Measurements from ENCODE around the gene RTBDN. TPM values are rescaled to one million over a fixed set of nuclear protein-coding genes. Genes with fewer than 3 reads are reported as not detected.
A peak's percentile ranks its signal among the peaks of the same experiment; 100 is the strongest.

Gene RTBDN
- total and polyA plus RNA-seq, 2 experiments from 2014 or later, result 4.1 to 4.6 TPM

DNA sequence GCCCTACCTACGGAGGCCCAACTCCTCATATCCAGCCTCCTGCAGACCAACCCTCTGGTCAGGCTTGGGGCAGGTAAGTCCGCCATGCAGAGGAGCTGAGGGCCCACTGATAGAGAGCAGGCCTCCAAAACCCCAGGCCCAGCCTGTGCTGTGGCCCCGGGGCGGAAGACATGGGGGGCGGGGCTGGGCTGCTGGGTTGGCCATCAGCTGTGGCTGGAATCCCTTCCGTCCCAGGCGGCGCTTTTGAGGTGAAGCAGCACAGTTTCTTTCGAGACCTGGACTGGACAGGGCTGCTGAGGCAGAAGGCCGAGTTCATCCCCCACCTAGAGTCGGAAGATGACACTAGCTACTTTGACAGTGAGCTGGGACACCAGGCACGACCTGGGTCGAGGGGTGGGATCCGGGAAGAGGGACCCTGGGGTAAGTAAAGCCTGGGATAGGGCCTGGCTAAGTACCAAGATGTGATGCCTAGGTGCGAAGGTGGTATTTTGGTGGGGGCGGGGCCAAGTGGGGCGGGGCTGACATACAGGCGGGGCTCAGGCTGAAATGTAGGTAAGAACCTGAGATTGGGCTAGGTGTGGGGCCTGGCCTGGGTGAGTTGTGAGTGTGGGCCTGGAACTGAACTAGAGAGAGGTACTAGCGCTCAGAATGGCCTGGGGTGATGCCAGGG lies 31.5 kb upstream of the RTBDN start:
- no peaks in the 10 kb centered on the region for H3K36me3 ChIP-seq (ENCODE audit: insufficient read depth)
- H3K4me3 Mint-ChIP-seq, result peak overlapping the region; percentile 75; the same call in 2 of the 3 replicates
- peaks cover 27% of the 10 kb centered on the region for H3K4me1 Mint-ChIP-seq

More for the DNA sequence above, 31.5 kb upstream of the RTBDN start:
- Histone ChIP-seq H3K4me3 (peak overlapping the region; percentile 20; the same call in 1 of the 2 replicates), H3K27ac (ENCODE audit: low read depth) (peak overlapping the region; percentile 72; the same call in 1 of the 2 replicates), H4K20me1 (replicated peaks; ENCODE audit: insufficient read depth) (no peaks in the 10 kb centered on the region; the same call in 1 of the 2 replicates), H3K79me2 (replicated peaks; ENCODE audit: insufficient read depth) (no peaks in the 10 kb centered on the region), H3F3A (replicated peaks; ENCODE audit: low read depth) (peaks cover 20% of the 10 kb centered on the region; the same call in 1 of the 2 replicates), H3K27me3 (ENCODE audit: insufficient read depth) (no peaks in the 10 kb centered on the region), H3K9me2 (ENCODE audit: insufficient read depth) (no peaks in the 10 kb centered on the region), H2AFZ (no peak overlapping the region), H3K4me2 (peak overlapping the region; percentile 95), H3K4me1 (ENCODE audit: insufficient read depth) (peaks cover 21% of the 10 kb centered on the region)
- DNase-seq (ENCODE audit: low spot score), result peak; percentile 72
- H3K27ac Mint-ChIP-seq, result peak overlapping the region; percentile 81; the same call in 1 of the 2 replicates
- H3K36me3 Mint-ChIP-seq (ENCODE audit: low read depth), result peaks cover 11% of the 10 kb centered on the region
- peaks cover 9% of the 10 kb centered on the region for H3K27me3 Mint-ChIP-seq (ENCODE audit: insufficient read depth, low read depth, poor library complexity)
- peak; percentile 16 for ATAC-seq
- no peak for TF ChIP-seq REST (IDR thresholded peaks at IDR 0.05; ENCODE audit: unreplicated experiment)
- TF ChIP-seq EZH2 (IDR thresholded peaks at IDR 0.05; ENCODE audit: low read depth, unreplicated experiment), result no peak
- no peak for TF ChIP-seq JUNB (IDR thresholded peaks at IDR 0.05; ENCODE audit: unreplicated experiment)
- TF ChIP-seq STAT1 (IDR thresholded peaks at IDR 0.05; ENCODE audit: unreplicated experiment), result no peak
- TF ChIP-seq EZH2phosphoT487 (IDR thresholded peaks at IDR 0.05; ENCODE audit: unreplicated experiment), result no peak
- TF ChIP-seq NANOG (IDR thresholded peaks at IDR 0.05; ENCODE audit: borderline replicate concordance), result no peak
- TF ChIP-seq, protein P1, sequence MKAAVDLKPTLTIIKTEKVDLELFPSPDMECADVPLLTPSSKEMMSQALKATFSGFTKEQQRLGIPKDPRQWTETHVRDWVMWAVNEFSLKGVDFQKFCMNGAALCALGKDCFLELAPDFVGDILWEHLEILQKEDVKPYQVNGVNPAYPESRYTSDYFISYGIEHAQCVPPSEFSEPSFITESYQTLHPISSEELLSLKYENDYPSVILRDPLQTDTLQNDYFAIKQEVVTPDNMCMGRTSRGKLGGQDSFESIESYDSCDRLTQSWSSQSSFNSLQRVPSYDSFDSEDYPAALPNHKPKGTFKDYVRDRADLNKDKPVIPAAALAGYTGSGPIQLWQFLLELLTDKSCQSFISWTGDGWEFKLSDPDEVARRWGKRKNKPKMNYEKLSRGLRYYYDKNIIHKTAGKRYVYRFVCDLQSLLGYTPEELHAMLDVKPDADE (IDR thresholded peaks at IDR 0.05), result no peak
- TF ChIP-seq ZNF114 (CRISPR knock-in tag; IDR thresholded peaks at IDR 0.05), result no peak
- TF ChIP-seq, protein P2, sequence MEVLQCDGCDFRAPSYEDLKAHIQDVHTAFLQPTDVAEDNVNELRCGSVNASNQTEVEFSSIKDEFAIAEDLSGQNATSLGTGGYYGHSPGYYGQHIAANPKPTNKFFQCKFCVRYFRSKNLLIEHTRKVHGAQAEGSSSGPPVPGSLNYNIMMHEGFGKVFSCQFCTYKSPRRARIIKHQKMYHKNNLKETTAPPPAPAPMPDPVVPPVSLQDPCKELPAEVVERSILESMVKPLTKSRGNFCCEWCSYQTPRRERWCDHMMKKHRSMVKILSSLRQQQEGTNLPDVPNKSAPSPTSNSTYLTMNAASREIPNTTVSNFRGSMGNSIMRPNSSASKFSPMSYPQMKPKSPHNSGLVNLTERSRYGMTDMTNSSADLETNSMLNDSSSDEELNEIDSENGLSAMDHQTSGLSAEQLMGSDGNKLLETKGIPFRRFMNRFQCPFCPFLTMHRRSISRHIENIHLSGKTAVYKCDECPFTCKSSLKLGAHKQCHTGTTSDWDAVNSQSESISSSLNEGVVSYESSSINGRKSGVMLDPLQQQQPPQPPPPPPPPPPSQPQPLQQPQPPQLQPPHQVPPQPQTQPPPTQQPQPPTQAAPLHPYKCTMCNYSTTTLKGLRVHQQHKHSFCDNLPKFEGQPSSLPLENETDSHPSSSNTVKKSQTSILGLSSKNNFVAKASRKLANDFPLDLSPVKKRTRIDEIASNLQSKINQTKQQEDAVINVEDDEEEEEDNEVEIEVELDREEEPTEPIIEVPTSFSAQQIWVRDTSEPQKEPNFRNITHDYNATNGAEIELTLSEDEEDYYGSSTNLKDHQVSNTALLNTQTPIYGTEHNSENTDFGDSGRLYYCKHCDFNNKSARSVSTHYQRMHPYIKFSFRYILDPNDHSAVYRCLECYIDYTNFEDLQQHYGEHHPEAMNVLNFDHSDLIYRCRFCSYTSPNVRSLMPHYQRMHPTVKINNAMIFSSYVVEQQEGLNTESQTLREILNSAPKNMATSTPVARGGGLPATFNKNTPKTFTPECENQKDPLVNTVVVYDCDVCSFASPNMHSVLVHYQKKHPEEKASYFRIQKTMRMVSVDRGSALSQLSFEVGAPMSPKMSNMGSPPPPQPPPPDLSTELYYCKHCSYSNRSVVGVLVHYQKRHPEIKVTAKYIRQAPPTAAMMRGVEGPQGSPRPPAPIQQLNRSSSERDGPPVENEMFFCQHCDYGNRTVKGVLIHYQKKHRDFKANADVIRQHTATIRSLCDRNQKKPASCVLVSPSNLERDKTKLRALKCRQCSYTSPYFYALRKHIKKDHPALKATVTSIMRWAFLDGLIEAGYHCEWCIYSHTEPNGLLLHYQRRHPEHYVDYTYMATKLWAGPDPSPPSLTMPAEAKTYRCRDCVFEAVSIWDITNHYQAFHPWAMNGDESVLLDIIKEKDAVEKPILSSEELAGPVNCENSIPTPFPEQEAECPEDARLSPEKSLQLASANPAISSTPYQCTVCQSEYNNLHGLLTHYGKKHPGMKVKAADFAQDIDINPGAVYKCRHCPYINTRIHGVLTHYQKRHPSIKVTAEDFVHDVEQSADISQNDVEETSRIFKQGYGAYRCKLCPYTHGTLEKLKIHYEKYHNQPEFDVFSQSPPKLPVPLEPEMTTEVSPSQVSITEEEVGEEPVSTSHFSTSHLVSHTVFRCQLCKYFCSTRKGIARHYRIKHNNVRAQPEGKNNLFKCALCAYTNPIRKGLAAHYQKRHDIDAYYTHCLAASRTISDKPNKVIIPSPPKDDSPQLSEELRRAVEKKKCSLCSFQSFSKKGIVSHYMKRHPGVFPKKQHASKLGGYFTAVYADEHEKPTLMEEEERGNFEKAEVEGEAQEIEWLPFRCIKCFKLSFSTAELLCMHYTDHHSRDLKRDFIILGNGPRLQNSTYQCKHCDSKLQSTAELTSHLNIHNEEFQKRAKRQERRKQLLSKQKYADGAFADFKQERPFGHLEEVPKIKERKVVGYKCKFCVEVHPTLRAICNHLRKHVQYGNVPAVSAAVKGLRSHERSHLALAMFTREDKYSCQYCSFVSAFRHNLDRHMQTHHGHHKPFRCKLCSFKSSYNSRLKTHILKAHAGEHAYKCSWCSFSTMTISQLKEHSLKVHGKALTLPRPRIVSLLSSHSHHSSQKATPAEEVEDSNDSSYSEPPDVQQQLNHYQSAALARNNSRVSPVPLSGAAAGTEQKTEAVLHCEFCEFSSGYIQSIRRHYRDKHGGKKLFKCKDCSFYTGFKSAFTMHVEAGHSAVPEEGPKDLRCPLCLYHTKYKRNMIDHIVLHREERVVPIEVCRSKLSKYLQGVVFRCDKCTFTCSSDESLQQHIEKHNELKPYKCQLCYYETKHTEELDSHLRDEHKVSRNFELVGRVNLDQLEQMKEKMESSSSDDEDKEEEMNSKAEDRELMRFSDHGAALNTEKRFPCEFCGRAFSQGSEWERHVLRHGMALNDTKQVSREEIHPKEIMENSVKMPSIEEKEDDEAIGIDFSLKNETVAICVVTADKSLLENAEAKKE (CRISPR knock-in tag; IDR thresholded peaks at IDR 0.05), result no peak
- TF ChIP-seq CREB1 (CRISPR knock-in tag; IDR thresholded peaks at IDR 0.05; ENCODE audit: low read depth), result no peak
- no peak for TF ChIP-seq POLR2AphosphoS5 (IDR thresholded peaks at IDR 0.05; ENCODE audit: low read depth)
- TF ChIP-seq ZNF331 (CRISPR knock-in tag; IDR thresholded peaks at IDR 0.05; ENCODE audit: low read depth), result no peak
- TF ChIP-seq, protein P3, sequence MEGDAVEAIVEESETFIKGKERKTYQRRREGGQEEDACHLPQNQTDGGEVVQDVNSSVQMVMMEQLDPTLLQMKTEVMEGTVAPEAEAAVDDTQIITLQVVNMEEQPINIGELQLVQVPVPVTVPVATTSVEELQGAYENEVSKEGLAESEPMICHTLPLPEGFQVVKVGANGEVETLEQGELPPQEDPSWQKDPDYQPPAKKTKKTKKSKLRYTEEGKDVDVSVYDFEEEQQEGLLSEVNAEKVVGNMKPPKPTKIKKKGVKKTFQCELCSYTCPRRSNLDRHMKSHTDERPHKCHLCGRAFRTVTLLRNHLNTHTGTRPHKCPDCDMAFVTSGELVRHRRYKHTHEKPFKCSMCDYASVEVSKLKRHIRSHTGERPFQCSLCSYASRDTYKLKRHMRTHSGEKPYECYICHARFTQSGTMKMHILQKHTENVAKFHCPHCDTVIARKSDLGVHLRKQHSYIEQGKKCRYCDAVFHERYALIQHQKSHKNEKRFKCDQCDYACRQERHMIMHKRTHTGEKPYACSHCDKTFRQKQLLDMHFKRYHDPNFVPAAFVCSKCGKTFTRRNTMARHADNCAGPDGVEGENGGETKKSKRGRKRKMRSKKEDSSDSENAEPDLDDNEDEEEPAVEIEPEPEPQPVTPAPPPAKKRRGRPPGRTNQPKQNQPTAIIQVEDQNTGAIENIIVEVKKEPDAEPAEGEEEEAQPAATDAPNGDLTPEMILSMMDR (conservative IDR thresholded peaks at IDR 0.05; ENCODE audit: low read depth in 2 of 2), result no peak
- no peaks in the 10 kb centered on the region; the same call in 2 of the 3 replicates for H3K9me3 Mint-ChIP-seq

All from GM23338 (cell line).